Psoas muscle (tissue), 8 donors: Measurements from ENCODE around the gene ADCY9. TPM values are rescaled to one million over a fixed set of nuclear protein-coding genes. Genes with fewer than 3 reads are reported as not detected.
"Not testable (repeated sequence)": the region's sequence is repeated elsewhere in the genome, so short reads cannot be mapped to it uniquely, and the experiment has no call there.

ENCODE experiments used
- ATAC-seq, 4 donors: fragments of 200-7000 bp; cut with Tn5 transposase; one replicate each; pipeline ENCODE4 v1.9.1; 2020; ENCODE audit warnings: moderate library complexity in 3 of 4, mild to moderate bottlenecking in 2 of 4
- DNase-seq, 2 donors: peaks; one replicate each; pipeline ENCODE4 v3.0.0-alpha.2; 2020
- H3K27ac ChIP-seq: fragments of 200-600 bp; one replicate; pipeline ENCODE4 v1.8.0; 2022
- H3K27me3 ChIP-seq, 3 donors: fragments of 200-600 bp in 1 of 3; one replicate each; pipeline versions ENCODE4 v1.6.1 to v1.8.0; 2013 to 2022; ENCODE audit warnings: low read length in 2 of 3, mild to moderate bottlenecking in 2 of 3, moderate library complexity in 1 of 3; ENCODE audit not compliant: insufficient read depth in 3 of 3
- H3K36me3 ChIP-seq, 2 donors: fragments of 200-600 bp in 1 of 2; one replicate each; pipeline versions ENCODE4 v1.6.1 to v1.8.0; 2013 to 2022; ENCODE audit warnings: low read depth in 1 of 2, mild to moderate bottlenecking in 1 of 2, moderate library complexity in 1 of 2; ENCODE audit not compliant: insufficient read depth in 1 of 2
- H3K4me1 ChIP-seq: fragments of 200-600 bp; one replicate; pipeline ENCODE4 v1.8.0; 2022
- H3K4me3 ChIP-seq: fragments of 200-600 bp; one replicate; pipeline ENCODE4 v1.8.0; 2022; ENCODE audit warnings: mild to moderate bottlenecking
- H3K9me3 ChIP-seq: fragments of 200-600 bp; one replicate; pipeline ENCODE4 v1.8.0; 2022
- WGBS, 3 donors: extraction: QIAGEN DNeasy Blood & Tissue Kit; methylation state at CpG; one replicate each; pipeline versions ENCODE4 v1.1.6 to v1.1.7; 2013; 5-methylcytosine and 5-hydroxymethylcytosine counted together
- intact Hi-C, 2 donors: fragments of 100-400 bp; cut with DNase I; formaldehyde crosslinking; loops; one replicate each; pipeline versions ENCODE4 v1.11.0 to v1.14.2; 2022
- polyA plus RNA-seq, 3 donors: library from polyadenylated mRNA; stranded (reverse); fragments of 200-250 nt; gene quantifications; one replicate each; pipeline ENCODE4 v1.2.3, GENCODE V29; 2013
- total RNA-seq, 4 donors: library from RNA; stranded (reverse); fragmentation: NEBNext Ultra II Directional in 2 of 4; extraction: Animal tissue kit (Norgen Biotek cat#: 25700) in 2 of 4; gene quantifications; one replicate each; pipeline versions ENCODE4 v1.2.1 to v1.2.4, GENCODE V29; 2021 to 2023
- TF ChIP-seq, protein P1 (sequence below): fragments of 200-600 bp; IDR thresholded peaks from one replicate; pipeline ENCODE4 v1.8.0; 2022; ENCODE audit warnings: antibody characterized with exemption
- donor health status: healthy with polysubstance abuse.
- donor health status: DM: no; HTN: no; CAD: no; lungs with moderate emphysema.
- donor health status: Bipolar disorder and iron deficiency.
- donor health status: healthy.
- donor health status: DM: yes; HTN: yes; CAD: no.
- donor health status: DM: no; HTN: no; CAD: no.
- donor health status: DM: no; HTN: no; CAD: no.
- donor health status: DM: yes; HTN: yes; CAD: no.

Gene ADCY9
- total and polyA plus RNA-seq, 7 donors, result 9.0 to 134 (median 44.9) TPM

DNA sequence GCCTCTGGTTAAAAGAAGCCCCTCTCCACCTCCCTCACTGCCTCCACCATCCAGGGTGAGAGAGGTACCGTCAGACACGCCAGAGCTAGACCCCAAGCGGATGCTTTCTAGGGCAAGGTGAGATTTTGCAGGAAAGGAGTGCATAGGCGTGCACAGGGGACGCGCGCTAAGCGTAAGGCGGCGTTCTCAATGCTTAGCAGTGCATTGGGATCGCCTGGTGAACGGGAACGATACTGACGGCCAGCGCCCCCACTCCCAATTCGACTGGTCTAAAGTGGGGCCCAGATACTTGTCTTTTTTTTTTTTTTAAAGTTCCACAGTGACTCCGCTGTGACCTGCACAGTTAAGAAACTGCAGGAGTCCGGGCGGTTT lies 177.8 kb downstream of the ADCY9 start:
- peak overlapping the region; percentile 72 for H3K4me3 ChIP-seq
- H3K27ac ChIP-seq, result no peak overlapping the region
- ATAC-seq (peak in 1 of 4 donors; percentile 27), DNase-seq (no peak)
- no peaks in the 10 kb centered on the region for H3K9me3 ChIP-seq
- no peaks in the 10 kb centered on the region for H3K27me3 ChIP-seq
- H3K36me3 ChIP-seq, result no peaks in the 10 kb centered on the region
- 68 to 78% (median 71%) methylated on average over 19 of the region's 19 CpGs for WGBS, 3 donors
- peaks cover 9% of the 10 kb centered on the region for H3K4me1 ChIP-seq
- TF ChIP-seq, protein P1, sequence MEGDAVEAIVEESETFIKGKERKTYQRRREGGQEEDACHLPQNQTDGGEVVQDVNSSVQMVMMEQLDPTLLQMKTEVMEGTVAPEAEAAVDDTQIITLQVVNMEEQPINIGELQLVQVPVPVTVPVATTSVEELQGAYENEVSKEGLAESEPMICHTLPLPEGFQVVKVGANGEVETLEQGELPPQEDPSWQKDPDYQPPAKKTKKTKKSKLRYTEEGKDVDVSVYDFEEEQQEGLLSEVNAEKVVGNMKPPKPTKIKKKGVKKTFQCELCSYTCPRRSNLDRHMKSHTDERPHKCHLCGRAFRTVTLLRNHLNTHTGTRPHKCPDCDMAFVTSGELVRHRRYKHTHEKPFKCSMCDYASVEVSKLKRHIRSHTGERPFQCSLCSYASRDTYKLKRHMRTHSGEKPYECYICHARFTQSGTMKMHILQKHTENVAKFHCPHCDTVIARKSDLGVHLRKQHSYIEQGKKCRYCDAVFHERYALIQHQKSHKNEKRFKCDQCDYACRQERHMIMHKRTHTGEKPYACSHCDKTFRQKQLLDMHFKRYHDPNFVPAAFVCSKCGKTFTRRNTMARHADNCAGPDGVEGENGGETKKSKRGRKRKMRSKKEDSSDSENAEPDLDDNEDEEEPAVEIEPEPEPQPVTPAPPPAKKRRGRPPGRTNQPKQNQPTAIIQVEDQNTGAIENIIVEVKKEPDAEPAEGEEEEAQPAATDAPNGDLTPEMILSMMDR, result no peak
- intact Hi-C loops, result no loop called here

DNA sequence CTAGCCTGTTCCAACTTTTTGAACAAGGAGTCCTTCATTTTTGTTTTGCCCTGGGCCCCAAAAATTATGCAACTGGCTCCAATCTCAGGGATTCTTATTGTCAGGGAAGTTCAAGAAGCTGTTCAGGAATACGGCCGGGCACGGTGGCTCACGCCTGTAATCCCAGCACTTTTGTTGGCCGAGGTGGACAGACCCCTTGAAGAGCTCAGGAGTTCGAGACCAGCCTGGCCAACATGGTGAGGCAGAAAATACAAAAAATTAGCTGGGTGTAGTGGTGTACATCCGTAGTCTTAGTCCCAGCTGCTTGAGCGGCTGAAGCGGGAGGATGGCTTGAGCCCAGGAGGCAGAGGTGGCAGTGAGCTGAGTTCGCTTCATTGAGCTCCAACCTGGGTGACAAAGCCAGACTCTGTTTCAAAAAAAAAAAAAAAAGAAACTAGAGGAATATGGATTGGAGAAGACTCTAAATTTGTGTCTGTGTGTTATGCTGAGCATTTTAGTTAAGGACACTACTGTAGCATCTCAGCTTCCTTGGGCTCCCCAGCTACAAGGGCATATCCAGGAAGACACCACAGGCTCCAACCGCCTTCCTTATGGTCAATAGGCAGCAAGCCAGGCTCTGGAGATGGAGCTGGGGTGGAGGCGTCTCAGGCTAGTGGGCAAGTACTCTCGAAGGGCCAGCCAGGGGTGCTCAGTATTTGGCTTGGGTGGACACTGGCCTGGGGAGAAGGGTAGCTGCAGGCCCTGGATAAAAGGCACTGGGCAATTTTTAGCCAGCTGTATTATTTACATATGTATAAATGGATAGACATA lies 179.0 kb downstream of the ADCY9 start:
- Histone ChIP-seq H3K27me3 (no peaks in the 10 kb centered on the region), H3K4me1 (peaks cover 9% of the 10 kb centered on the region), H3K4me3 (no peak overlapping the region), H3K9me3 (no peaks in the 10 kb centered on the region), H3K27ac (no peak overlapping the region), H3K36me3 (no peaks in the 10 kb centered on the region)
- WGBS, 3 donors, result 89 to 95% (median 93%) methylated on average over 13 of the region's 13 CpGs
- intact Hi-C loops, result no loop called here
- no peak for DNase-seq
- TF ChIP-seq, protein P1, result no peak
- ATAC-seq, result no peak

DNA sequence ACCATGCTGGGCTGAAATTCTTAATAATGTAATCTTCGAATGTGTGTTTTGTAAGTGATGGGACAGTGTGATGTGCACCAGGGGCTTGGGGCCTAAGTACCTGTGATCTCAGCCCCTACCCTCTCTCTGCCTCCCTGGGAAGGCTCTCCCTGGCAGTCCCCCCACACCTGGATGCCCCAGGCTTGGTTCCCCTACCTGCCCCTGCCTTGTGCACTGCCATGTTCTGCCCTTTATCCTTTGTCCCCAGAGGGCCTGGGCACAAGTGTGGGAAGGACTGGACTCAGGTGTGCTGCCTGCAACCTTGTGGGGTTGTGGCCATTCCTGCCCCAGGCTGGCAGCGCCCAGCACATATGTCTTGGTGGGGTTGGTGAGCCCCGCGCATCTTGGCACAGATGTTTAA lies 180.3 kb downstream of the ADCY9 start:
- H3K27me3 ChIP-seq, result no peaks in the 10 kb centered on the region
- no peaks in the 10 kb centered on the region for H3K9me3 ChIP-seq
- ATAC-seq, result no peak
- peaks cover 9% of the 10 kb centered on the region for H3K4me1 ChIP-seq
- no peaks in the 10 kb centered on the region for H3K36me3 ChIP-seq
- no peak overlapping the region for H3K4me3 ChIP-seq
- whole genome bisulfite sequencing, 3 donors, result 81 to 96% (median 83%) methylated on average over 4 of the region's 4 CpGs
- no peak overlapping the region for H3K27ac ChIP-seq
- no peak for DNase-seq
- intact Hi-C loops, result no loop called here
- TF ChIP-seq, protein P1, result no peak

DNA sequence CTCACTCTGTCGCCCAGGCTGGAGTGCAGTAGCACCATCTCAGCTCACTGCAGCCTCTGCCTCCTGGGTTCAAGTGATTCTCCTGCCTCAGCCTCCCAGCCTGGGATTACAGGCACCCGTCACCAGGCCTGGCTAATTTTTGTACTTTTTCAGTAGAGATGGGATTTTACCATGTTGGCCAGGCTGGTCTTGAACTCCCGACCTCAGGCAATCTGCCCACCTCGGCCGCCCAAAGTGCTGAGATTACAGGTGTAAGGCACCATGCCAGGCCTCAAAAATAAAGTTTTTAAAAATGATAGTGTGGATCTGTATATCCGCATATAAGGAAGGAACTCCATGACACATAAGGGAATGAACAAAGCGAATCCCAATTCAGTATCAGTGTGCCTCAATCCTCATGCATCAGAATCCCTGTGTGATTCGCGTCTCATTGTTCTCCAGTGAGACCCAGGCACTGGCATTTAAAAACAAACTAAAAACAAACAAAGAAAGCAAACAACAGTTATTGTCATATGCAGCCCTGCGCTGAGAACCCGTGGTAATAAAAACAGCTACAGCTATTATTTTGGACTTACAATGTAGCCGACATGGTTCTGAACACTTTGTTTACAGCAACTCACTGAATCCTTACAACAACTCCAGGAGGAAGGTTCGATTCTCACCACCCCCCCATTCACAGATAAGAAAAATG lies 181.6 kb downstream of the ADCY9 start:
- H3K36me3 ChIP-seq, result no peaks in the 10 kb centered on the region
- DNase-seq (no peak), ATAC-seq (no peak)
- H3K4me1 ChIP-seq, result peaks cover 9% of the 10 kb centered on the region
- 77 to 84% (median 82%) methylated on average over 13 of the region's 13 CpGs for WGBS, 3 donors
- TF ChIP-seq, protein P1, result no peak
- no peak overlapping the region for H3K4me3 ChIP-seq
- H3K9me3 ChIP-seq, result no peaks in the 10 kb centered on the region
- intact Hi-C loops, result no loop called here
- H3K27ac ChIP-seq, result no peak overlapping the region
- H3K27me3 ChIP-seq, result no peaks in the 10 kb centered on the region

DNA sequence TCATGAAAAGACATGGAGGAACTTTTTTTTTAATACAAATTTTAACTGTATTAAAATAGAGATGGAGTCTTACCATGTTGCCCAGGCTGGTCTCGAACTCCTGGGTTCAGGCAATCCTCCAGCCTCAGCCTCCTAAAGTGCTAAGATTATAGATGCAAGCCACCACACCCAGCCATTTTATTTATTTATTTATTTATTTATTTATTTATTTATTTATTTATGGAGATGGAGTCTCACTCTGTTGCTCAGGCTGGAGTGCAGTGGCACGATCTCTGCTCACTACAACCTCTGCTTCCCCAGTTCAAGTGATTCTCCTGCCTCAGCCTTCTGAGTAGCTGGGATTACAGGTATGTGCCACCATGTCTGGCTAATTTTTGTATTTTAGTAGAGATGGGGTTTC lies 189.1 kb downstream of the ADCY9 start:
- DNase-seq, ATAC-seq, H3K27me3 ChIP-seq, H3K27ac ChIP-seq, H3K36me3 ChIP-seq, H3K9me3 ChIP-seq, H3K4me1 ChIP-seq, intact Hi-C loops, H3K4me3 ChIP-seq: not testable (repeated sequence)
- WGBS, 3 donors, result 95 to 100% (median 100%) methylated on average over 2 of the region's 2 CpGs
